GM21381 (cell line): ENCODE measurements around the gene EDARADD.
"Not testable (repeated sequence)": the region's sequence is repeated elsewhere in the genome, so short reads cannot be mapped to it uniquely, and the experiment has no call there.

Source experiments
- ATAC-seq: cut with Tn5 transposase; IDR thresholded peaks from one replicate; pipeline ENCODE4 v1.9.1; 2021; ENCODE audit warnings: mild to moderate bottlenecking, moderate library complexity; ENCODE audit not compliant: unreplicated experiment

Gene EDARADD

DNA sequence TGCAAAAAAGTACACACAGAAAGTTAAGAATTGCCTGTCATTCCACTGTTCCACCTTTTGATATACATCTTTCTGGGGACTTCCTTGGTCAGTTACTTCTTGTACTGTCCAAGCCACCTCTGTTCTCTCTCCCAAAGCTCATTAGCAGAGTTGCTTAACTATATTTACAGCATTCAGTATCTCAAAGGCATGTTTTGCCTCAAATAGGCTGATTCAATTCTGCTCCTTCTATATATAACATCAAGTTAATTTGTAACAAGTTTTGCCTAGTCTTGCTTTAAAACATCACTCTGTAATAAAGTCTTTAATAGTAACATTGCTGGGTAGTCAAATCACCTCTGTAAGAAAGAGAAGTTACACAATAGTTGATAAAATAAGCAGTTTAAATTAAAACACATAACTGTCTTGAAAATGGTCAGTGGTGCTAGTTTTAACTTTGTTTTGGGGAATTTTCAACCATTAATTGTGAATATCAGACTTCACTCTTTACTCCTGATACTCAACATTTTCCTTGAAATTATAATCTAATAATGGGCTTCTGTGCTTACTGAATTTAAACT, 35.7 kb downstream of the EDARADD start:
- ATAC-seq, result no peak

DNA sequence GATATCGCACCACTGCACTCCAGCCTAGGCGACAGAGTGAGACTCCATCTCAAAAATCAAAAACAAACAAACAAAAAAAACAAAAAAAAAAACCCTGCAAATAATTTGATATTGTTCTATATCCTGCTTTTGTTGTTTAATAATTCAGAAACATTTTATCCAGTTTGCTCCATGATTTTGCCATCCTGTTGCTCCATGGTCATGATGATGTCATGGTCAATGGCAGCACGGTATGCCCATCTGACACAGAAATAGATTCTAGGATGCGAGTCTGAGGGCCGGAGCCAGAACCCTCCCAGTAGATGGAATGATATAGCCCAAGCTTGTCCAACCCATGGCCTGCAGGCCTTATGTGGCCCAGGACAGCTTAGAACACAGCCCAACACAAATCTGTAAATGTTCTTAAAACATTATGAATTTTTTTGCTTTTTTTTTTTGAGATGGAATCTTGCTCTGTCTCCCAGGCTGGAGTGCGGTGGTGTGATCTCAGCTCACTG, 39.8 kb downstream of the EDARADD start:
- no peak for ATAC-seq

DNA sequence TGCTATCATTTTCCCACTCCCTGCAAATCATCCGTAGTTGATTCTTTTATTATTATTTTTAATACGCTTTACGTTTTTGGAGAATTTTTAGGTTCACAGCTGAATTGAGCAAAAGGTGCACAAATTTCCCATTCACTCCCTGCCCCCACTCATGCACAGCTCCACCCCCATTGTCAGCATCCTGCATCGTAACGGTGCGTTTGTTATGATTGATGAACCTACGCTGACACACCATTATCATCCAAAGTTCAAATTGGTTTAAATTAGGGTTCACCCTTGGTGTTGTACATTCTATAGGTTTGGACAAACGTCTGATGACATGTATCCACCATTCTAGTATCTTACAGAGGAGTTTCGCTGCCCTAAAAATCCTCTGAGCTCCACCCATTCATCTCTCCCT, 44.5 kb downstream of the EDARADD start:
- ATAC-seq, result no peak

DNA sequence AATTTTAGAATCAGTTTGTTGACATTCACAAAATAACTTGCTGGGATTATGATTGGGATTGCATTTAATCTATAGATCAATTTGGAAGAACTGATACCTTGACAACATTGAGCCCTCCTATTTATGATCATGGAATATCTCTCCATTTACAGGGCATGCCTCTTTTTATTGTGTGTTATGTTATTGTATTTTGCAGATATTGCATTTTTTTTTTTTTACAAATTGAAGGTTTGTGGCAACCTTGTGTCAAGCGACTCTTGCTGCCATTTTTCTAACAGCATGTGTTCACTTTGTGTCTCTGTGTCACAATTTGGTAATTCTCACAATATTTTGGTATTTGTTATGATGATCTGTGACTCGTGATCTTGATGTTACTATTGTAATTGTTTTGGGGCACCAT, 46.3 kb downstream of the EDARADD start:
- no peak for ATAC-seq

DNA sequence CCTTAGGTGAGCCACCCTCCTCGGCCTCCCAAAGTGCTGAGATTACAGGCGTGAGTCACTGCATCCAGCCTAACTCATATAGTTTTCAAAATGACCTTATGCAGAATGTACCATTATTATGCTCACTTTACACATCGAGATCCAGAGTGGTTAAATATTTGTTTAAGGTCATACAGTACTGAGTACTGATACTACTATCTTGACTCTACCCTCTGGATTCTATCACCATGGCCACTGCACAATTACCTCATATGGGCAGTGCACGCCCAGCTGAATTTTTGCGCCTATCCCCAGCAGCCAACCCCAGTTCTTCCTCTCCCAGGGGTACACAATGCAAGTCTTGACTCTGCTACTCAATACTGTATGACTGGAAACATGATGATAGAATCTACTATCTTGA, 56.7 kb downstream of the EDARADD start:
- no peak for ATAC-seq

DNA sequence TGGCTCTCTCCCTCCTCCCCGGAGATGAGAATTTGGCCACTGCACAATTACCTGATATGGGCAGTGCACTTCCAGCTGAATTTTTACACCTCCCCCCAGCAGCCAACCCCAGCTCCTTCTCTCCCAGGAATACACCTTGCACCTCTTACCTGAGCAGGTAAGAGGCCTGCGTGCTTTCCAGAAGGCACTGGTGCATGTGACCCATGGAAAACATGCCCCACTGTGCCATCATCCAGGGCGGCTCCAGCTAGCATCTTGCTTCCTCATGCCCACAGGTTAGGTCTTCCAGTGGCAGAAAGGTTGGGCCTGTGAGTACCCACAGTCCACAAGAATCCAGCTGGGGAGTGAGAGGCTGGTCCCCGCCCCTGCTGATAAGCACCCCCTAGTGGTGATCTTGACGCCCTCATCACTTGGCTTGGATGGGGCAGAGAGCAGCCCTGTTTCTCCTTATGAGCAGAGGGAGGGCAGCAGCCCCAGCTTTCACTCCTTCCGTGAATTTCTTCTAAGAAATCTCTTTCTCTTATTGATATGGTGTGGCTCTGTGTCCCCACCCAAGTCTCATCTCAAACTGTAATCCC, 57.8 kb downstream of the EDARADD start:
- ATAC-seq, result peak; percentile 58

DNA sequence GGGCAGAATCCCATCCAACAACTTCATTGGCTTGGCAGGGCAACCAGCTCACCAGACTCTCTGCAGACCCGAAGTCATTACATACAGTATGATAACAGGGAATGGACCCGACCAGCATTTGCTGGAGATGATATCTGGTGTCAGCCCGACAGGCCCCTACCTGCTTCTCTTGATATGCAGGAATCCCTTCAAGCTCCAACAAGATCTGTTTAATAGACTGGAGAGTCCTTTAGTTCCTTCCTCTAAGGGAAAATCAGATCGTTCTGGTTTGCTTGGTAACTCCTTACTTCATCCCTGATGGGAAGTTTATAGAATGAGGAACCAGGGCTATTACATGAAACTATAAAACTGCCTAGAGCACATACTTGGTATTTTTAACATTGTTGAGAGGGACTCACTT, 61.2 kb downstream of the EDARADD start:
- ATAC-seq, result no peak

DNA sequence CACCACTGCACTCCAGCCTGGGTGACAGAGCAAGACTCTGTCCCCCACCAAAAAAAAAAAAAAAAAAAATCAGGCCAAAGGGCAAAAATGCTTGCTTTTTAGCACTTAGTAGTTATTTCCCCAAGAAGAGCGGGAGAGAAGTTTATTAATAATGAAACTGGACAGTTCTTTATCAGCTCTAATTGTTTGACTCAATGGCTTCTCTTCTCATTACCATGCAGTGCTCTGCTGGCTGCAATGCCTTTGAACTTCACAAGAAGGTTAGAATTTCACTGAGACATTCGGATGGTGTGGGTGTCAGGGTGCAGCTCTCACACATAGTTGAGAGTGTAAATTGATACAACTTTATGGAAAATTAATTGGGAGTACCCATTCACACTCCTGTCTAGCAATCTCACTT, 63.7 kb downstream of the EDARADD start:
- no peak for ATAC-seq

DNA sequence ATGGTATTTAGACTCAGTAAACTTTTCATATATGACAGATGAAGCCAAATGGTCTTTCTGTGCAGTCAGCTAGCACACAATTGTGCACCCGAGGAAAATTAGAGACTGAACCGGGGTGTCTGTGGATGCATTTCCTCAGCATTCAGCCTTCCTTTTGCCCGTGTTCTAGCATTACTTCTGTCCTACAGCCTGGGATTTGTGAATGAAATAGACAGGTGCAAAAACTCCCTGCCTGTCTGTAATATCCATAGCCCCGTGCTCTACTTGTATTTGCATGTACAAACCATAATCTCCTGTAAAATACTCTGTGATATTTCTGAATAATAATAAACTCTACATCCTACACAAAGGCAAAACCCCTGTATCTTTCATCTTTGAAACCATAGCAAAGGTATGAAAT, 64.9 kb downstream of the EDARADD start:
- ATAC-seq, result no peak

DNA sequence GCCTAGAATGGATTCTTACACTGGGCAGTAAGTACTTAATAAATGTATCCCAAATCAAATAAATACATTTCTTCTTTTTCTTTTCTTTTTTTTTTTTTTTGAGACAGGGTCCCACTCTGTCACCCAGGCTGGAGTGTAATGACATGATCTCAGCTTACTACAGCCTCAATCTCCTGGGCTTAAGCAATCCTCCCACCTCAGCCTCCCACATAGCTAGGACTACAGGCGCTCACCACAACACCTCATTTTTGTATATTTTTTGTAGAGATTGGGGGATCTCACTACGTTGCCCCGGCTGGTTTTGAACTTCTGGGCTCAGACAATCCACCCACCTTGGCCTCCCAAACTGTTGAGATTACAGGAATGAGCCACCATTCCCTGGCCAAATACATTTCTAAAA, 66.0 kb downstream of the EDARADD start:
- ATAC-seq, result no peak

DNA sequence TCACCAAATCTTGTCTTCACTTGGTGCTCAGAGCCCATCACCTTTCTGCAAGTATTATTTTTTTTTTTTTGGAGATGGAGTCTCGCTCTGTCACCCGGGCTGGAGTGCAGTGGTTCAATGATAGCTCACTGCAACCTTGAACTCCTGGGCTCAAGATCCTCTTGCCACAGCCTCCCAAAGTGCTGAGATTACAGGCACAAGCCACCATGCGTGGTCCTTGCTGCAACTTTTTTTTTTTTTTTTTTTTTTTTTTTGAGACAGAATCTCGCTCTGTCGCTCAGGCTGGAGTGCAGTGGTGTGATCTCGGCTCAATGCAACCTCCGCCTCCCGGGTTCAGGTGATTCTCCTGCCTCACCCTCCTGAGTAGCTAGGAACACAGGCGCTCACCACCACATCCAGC, 70.1 kb downstream of the EDARADD start:
- not testable (repeated sequence) for ATAC-seq

DNA sequence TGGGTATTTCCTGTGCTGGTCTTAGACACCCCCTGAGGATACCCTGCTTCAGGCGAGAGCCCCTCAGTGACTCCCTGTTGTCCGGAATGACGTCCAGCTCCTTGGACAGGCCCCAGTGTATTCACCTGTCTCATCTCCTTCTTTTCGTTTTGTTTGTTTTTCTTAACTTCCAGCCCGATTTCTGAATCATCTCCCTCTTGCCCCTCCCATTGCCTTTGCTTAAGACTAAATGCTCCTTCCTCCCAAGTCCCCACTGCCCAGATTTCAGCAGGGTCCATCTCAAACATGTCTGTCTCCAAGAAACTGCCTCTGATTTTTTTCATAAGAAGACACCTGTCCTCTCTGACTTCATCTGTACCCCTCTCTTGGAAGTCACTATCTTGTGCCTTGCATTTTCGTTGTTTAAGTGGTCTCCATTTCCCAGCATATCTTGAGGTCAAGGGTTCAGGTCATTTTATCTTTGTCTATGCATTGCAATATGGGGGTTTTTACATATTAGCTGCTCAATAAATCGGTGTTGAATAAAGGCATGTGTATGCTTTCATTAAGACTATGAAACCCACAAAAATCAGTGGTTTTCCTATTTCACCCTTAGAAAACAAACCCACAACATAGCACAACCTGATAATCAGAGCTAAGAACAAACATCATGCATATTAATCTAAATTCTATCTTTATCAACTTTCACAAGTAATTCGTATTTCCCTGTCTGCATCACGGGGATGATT, 71.3 kb downstream of the EDARADD start:
- peak; percentile 38 for ATAC-seq

DNA sequence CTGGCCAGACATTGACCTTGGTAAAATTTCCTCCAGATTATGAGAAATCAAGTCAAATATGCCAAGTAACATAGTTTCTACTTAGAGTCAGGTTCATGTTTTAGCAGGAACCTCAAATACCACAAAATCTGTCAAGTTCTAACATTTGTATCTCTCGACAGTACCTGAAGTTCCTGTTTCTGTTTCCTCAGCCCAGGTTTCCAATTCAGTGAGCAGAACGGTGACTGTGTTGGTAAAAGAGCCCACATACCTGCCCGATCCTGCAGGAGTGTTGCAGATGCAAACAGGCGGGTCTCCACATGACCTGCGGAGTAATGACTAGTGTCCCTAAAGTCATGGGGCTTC, 71.8 kb downstream of the EDARADD start:
- peak; percentile 85 for ATAC-seq

DNA sequence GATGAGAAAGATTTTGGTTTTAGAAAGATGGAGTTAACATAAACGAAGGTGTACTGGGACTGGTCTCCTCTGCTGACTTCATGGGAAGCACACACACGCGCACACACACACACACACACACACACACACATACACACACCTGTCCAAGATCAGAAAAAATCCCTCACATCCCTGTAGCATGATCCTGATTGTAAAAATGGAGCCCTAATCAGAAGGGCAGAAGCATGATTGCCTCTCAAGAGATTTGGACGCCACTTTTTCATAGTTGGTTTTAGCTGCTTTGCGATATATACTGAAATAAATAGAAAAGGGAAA, 73.2 kb downstream of the EDARADD start:
- no peak for ATAC-seq

DNA sequence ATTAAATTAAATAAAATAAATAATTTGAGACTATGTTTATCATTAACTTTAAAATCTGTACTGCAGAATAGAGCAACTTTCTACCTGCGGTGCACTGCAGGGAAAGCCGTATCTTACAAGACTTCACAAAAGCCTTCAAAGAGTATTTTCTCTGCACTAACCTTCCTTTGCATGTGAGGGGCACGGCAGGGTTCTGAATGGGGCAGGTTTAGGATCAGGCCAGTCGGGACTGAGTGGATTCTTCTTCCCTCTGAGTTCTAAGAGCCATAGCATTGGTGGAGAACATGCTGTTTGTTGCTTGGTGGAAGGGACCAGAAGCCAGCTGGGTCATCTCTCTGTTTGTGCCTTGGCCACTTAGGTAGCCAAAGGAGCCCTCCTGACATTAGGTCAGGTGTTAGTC, 74.5 kb downstream of the EDARADD start:
- ATAC-seq, result no peak

DNA sequence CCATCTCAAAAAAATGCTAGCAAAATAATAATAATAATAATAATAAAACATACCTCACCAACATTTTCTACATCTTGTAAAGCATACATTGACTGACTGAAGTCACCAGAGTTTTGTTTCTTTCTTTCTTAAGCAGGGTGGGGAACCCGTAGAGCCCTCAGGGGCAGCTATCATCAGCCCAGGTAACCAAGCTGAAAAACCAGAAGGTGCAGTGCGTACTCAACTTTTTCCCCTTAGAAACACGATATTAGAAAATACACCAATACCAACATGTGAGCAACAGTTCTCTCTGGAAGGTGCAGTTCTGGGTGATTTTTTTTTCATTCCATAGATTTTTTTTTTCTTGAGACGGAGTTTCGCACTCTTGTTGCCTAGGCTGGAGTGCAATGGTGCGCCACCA, 75.4 kb downstream of the EDARADD start:
- no peak for ATAC-seq

DNA sequence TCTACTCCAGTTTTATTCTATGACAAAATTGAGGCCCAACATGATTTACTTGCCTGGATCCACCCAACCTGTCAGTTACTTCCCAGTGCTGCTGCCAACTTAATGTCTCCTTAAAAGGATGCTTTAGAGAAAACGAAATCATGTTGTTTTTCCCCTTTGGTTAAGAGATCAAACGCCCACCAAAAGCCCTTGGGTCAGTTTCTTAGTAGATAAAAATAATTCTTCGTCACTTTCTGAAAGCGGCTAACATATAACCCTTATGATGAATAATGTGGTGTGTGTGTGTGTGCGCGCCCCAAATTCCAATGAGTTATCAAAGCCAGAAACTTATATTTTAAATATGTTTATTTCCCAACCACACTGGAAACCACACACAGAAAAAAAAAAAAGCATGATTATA, 77.0 kb downstream of the EDARADD start:
- ATAC-seq, result no peak

DNA sequence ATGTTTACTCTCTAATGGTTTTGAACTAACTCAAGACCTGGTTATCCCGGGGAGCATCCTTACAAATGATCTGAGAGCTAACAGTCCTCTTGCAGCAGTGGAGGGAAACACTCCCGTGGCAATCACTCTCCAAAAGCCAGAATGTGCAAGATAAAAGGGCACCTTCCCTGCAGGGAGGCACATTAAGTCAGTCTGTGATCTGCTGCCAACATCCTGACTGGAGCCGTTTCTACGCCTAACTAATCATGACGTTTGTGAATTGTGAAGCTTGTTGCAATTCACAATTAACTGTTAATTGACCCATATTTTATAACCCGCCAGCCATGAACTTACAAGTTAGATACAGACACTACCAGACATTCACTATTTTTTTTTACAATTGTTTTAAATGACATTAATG, 77.6 kb downstream of the EDARADD start:
- ATAC-seq, result no peak

DNA sequence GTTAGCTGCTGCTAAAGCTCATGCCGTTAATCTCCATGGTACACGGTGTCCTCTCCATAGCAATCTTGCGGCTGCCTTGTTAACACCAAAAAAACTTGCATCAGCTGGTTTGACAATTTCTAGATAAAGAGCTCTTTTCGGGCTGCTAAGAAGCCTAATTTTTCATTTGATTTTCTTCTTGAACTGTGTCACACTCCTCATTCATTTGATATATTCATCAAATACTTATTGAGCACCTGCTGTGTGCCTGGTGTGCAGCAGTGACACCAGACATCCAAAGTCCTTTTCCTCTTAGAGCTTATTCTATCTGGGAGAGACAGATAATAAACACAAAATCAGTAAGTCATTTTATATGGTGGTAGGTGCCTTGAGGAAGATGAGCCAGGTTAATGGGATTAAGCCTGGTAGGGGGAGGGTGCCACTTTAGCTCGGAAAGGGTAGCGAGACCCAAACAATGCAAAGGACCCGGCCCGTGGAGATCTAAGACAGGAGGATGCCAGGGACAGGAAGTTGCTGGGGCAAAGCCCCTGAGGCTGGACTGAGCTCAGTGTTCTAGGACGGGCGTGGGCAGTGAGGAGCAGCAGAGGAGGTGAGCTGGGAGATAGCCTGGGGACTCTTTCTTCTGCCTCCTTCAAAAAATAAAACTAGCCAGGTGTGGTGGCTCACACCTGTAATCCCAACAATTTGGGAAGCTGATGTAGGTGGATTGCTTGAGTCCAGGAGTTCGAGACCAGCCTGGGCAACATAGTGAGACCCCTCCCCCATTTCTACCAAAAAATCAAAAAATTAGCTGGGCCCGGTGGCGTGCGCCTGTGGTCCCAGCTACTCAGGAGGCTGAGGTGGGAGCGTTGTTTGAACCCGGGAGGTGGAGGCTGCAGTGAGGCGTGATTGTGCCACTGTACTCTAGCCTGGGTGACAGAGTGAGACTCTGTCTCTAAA, 79.0 kb downstream of the EDARADD start:
- ATAC-seq, result no peak

DNA sequence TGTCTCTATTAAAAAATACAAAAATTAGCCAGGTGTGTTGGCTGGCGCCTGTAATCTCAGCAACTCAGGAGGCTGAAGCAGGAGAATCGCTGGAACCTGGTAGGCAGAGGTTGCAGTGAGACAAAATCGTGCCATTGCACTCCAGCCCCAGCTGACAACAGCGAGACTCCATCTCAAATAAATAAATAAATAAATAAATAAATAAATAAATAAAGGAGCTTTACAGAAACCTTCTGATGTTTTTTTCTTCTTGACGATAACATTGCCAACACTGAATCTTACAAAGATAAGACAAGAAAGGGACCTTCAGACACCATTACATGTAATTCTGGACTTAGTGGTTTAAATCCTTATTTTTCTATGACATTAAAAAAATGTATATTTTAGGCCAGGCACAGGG, 81.9 kb downstream of the EDARADD start:
- ATAC-seq, result no peak

DNA sequence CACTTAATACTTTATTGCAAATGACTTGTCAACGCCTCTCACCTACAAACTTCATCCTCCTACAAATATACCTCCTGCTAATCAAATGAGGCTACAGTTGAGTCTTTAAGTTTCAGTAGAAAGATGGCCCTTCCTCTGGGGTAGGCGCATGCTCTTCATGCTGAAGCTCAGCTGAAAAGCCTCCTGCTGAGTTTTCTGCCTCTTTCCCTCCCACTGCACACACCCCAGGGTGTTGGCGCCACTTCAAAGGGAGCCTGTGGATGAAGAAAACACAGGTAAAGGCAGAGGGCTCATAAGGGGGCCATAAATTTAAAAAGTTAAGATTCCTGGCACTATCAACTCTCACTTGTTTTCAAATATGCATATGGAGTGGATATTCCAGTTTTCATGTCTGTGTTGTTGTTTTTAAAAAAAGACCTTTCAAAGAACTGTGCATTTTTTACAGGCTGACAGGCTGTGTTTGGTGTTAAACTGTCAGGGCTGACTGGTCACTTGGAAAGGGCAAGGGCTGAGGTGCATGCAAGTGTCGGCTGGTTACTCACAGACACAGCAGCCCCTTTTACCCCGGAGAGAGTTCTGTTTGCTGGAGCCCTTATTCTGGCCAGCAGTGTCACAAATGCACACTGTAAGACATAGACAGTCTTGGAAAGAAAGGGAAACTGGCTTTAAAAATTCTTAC, 86.8 kb downstream of the EDARADD start:
- ATAC-seq, result no peak
